Tibial artery (tissue), 4 donors: ENCODE results near the gene BTG3.

Experiments used
- DNase-seq, 2 donors: peaks; one replicate each; pipeline ENCODE4 v3.0.0-alpha.2; 2019
- H3K27ac ChIP-seq, 2 donors: fragments of 200-600 bp; sonication (generic) in 1 of 2; 1 replicate in 1 of 2; 2 replicates in 1 of 2; pipeline ENCODE4 v1.5.1; 2018 to 2019; ENCODE audit warnings: mild to moderate bottlenecking in 1 of 2
- H3K27me3 ChIP-seq, 2 donors: fragments of 200-600 bp; sonication (generic) in 1 of 2; one replicate each; pipeline versions ENCODE4 v1.5.1 to v1.6.0; 2016 to 2019
- H3K36me3 ChIP-seq, 3 donors: fragments of 200-600 bp; sonication (generic) in 2 of 3; one replicate each; pipeline ENCODE4 v1.5.1; 2016 to 2019; ENCODE audit warnings: mild to moderate bottlenecking in 2 of 3
- H3K4me1 ChIP-seq, 4 donors: fragments of 200-600 bp; sonication (generic) in 2 of 4; 1 replicate in 3 of 4; 2 replicates in 1 of 4; pipeline ENCODE4 v1.5.1; 2016 to 2019
- H3K4me3 ChIP-seq, 2 donors: fragments of 200-600 bp; sonication (generic) in 1 of 2; 1 replicate in 1 of 2; 2 replicates in 1 of 2; pipeline ENCODE4 v1.5.1; 2018 to 2019; ENCODE audit warnings: mild to moderate bottlenecking in 2 of 2
- H3K9me3 ChIP-seq, 3 donors: fragments of 200-600 bp; sonication (generic) in 1 of 3; one replicate each; pipeline ENCODE4 v1.5.1; 2016 to 2019
- CTCF ChIP-seq, 2 experiments: fragments of 200-600 bp in 1 of 2; fragments of 450-650 bp in 1 of 2; IDR thresholded peaks; one replicate each; pipeline ENCODE4 v1.5.1; 2017 to 2019; ENCODE audit warnings: antibody characterized with exemption in 2 of 2, mild to moderate bottlenecking in 1 of 2, moderate library complexity in 1 of 2
- intact Hi-C: fragments of 100-400 bp; cut with DNase I; formaldehyde crosslinking; loops from one replicate; pipeline ENCODE4 v1.15.0; 2023; ENCODE audit warnings: low total_unique reads

BTG3 gene

GRCh38 chr21:17622018-17622417 lies 9.3 kb upstream of the BTG3 start:
- no peak for DNase-seq
- Histone ChIP-seq H3K4me1 (no peaks in the 10 kb centered on the region), H3K9me3 (no peaks in the 10 kb centered on the region), H3K36me3 (no peaks in the 10 kb centered on the region), H3K4me3 (no peak overlapping the region), H3K27me3 (no peaks in the 10 kb centered on the region), H3K27ac (no peak overlapping the region)
- TF ChIP-seq CTCF (IDR thresholded peaks at IDR 0.05): no peak
- intact Hi-C loops: no loop called here

- peaks cover 0 to 10% (median 5%) of the 10 kb centered on the region in 4 donors for H3K4me1 ChIP-seq
- no peak for TF ChIP-seq CTCF (IDR thresholded peaks at IDR 0.05)
- H3K27ac ChIP-seq: no peak overlapping the region
- no peak for DNase-seq
- no peaks in the 10 kb centered on the region for H3K9me3 ChIP-seq
- H3K27me3 ChIP-seq: no peaks in the 10 kb centered on the region
- H3K36me3 ChIP-seq: no peaks in the 10 kb centered on the region
- intact Hi-C loops: no loop called here
- no peak overlapping the region for H3K4me3 ChIP-seq
Observed at GRCh38 chr21:17616831-17617230, 4.1 kb upstream of the BTG3 start.

- H3K4me3 ChIP-seq: peak overlapping the region; percentile 74 to 96
- peak; percentile 55 to 73 for DNase-seq
- H3K27ac ChIP-seq: peak overlapping the region; percentile 96
- H3K27me3 ChIP-seq: no peaks in the 10 kb centered on the region
- no peak for TF ChIP-seq CTCF (IDR thresholded peaks at IDR 0.05)
- no peaks in the 10 kb centered on the region for H3K36me3 ChIP-seq
- intact Hi-C loops: loop anchor here (2.0 kb wide), 1 partner anchor 206 kb away; the partner anchor contains the start of gene C21orf91
- no peaks in the 10 kb centered on the region for H3K9me3 ChIP-seq
- peaks cover 0 to 17% (median 11%) of the 10 kb centered on the region in 4 donors for H3K4me1 ChIP-seq
Observed at GRCh38 chr21:17613242-17613676, 558 bp upstream of the BTG3 start.

DNA sequence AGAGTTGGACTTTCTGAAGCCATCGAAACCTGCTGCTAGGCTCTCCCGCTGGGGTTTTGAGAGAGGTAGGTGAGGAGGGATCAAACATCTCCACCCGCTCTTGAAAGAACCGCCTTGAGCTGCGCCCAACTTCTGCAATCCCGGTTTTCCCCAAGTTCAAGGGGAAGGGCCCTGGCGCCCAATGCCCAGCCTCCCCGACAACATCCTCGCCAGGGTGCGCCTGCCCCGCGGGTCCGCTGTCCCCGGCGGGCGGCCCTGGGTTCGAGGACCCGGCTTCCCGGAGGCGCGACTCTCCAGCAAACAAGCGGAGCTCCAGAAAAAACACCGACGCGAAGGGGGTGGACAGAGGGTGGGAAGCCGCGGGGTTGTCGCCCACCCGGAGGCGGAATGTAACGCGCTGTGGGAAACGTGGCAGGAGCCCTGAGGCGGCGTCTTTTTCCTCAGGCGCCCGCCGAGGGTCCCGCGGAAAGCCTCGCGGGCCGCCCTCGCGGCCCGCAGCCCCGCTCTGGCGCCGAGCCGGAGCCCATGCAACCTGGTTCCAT lies 607 bp downstream of the BTG3 start:
- DNase-seq: peak; percentile 38 to 69
- Histone ChIP-seq H3K27ac (peak overlapping the region; percentile 96), H3K4me3 (peak overlapping the region; percentile 74 to 96), H3K36me3 (peaks cover 5 to 9% (median 8%) of the 10 kb centered on the region in 3 donors), H3K27me3 (no peaks in the 10 kb centered on the region), H3K4me1 (peaks cover 0 to 17% (median 11%) of the 10 kb centered on the region in 4 donors), H3K9me3 (no peaks in the 10 kb centered on the region)
- no peak for TF ChIP-seq CTCF (IDR thresholded peaks at IDR 0.05)
- intact Hi-C loops: loop anchor here (2.0 kb wide), 1 partner anchor 207 kb away; the partner anchor contains the start of gene C21orf91

- intact Hi-C loops: loop anchor here (2.0 kb wide), 1 partner anchor 207 kb away; the partner anchor contains the start of gene C21orf91
- DNase-seq: peak; percentile 82 to 88
- Histone ChIP-seq H3K4me3 (peak overlapping the region; percentile 74 to 96), H3K27me3 (no peaks in the 10 kb centered on the region), H3K36me3 (peaks cover 5 to 9% (median 8%) of the 10 kb centered on the region in 3 donors), H3K9me3 (no peaks in the 10 kb centered on the region), H3K27ac (peak overlapping the region; percentile 96), H3K4me1 (peaks cover 0 to 17% (median 11%) of the 10 kb centered on the region in 4 donors)
- peak in 1 of 2 experiments; percentile 9 for TF ChIP-seq CTCF (IDR thresholded peaks at IDR 0.05)
Observed at GRCh38 chr21:17611414-17612022, 1.2 kb downstream of the BTG3 start.
